ENCODE data around the gene ATG14.
"Not testable (repeated sequence)": the region's sequence is repeated elsewhere in the genome, so short reads cannot be mapped to it uniquely, and the experiment has no call there.

Gene ATG14

GRCh38 chr14:55350461-55350860 is 61.2 kb downstream of the ATG14 start:
- DNase-seq: no peak
- ATAC-seq: no peak

DNA sequence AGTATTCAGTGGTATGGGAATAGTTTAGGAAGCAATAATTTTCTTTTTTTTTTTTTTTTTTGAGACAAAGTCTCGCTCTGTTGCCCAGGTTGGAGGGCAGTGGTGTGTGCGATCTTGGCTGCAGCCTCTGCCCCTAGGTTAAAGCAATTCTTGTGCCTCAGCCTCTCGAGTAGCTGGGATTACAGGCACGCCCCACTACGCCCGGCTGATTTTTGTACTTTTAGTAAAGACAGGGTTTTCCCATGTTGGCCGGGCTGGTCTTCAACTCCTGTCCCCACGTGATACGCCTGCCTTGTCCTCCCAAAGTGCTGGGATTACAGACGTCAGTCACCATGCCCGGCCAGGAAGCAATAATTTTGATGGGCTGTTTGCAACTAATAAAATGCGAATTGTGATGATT is 62.1 kb downstream of the ATG14 start:
- DNase-seq: no peak
- ATAC-seq: no peak

DNA sequence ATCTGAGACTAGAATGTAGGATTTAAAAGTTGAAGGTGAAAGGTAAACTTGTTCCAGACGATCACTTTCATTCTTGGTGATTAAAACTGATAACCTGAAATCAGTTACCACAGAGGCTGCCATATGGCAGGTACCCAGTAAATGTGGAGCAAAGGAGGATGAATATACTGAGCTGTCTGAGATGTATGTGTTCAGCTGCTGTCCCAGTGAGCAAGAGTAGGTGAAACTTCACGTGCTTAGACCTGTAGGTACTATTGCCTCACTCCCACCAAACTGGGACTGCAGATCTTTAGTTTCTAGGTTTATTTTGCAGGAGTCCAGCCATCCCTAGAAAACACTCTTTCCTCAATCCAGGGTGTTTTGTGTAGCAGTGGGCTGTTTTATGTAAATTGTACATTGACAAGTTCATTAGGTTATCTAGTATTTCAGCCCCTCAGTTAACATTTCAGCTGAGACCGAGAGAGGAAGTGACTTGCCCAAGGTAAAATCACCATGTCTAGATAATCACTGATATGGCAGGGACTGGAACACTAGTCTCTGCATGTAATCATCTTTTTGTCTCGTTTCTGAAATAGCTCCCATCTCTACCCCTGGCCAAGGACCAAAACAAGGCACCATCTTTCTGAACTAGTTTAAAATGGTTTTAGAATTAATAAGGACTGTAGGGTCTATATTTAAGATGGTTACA is 62.7 kb downstream of the ATG14 start:
- peak; percentile 51 for ATAC-seq
- DNase-seq: no peak

- no peak for ATAC-seq
- DNase-seq: no peak
Observed at GRCh38 chr14:55347748-55348147, 63.9 kb downstream of the ATG14 start.

DNA sequence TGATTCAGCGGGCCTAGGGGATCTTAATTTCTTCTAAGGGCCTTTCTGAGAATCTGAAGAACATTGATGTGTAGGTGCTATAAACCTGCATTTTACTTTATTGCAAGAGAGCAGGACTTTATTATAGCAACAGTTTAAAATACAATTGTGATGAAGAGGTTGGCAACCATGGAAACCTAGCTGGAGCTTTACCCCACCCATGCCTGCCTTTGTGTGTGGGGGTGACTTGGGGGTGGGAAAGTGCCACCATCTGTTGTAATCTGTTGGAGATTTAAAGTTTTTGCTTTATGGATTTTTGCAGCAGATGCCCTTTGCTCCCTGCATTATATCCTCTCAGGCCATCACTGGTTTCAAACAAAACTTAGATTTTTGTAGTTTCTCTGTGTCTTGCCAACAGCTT is 64.6 kb downstream of the ATG14 start:
- DNase-seq (no peak), ATAC-seq (no peak)

DNA sequence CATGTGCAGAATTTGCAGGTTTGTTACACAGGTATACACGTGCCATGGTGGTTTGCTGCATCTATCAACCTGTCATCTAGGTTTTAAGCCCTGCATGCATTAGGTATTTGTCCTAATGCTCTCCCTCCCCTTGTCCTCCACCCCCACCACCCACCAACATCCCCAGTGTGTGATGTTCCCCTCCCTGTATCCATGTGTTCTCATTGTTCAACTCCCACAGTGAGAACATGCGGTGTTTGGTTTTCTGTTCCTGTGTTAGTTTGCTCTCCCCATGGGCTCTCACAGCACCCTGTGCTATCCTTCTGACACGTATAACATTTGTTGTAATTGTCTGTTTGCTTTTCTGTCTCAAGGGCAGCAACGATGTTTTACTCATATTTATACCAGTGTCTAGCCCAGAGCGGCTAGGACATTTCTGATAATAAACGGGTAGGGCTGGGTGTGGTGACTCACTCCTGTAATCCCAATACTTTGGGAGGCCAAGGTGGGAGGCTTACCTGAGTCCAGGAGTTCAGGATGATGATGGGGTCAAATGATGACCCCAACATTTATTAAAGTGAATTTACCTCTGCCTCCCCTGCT is 67.0 kb downstream of the ATG14 start:
- DNase-seq, ATAC-seq: not testable (repeated sequence)

GRCh38 chr14:55341781-55342180 is 69.8 kb downstream of the ATG14 start:
- ATAC-seq: no peak
- no peak for DNase-seq

- DNase-seq (no peak), ATAC-seq (no peak)
Observed at GRCh38 chr14:55340482-55340881, 71.1 kb downstream of the ATG14 start.

DNA sequence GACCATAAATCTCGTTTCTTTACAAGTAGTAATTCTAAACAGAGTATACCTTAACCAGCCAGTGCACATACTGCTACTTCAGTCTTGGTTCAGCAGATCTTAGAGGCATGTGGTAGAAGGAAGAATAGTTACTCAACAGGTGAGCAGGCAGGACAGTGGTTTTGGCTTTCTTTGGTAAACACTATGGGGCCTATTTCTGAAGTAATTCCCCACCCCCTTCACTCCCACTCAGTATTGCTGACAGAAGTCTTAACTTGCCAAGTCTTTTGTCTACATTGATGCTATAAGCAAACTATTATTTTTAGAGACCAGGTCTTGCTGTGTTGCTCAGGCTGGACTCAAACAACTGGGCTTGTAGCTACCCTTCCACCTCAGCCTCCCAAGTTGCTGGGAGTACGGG is 71.9 kb downstream of the ATG14 start:
- peak; percentile 23 for DNase-seq

GRCh38 chr14:55336691-55337090 is 74.9 kb downstream of the ATG14 start:
- ATAC-seq: peak; percentile 12
- no peak for DNase-seq

More for the DNA sequence above, 71.9 kb downstream of the ATG14 start:
- peak; percentile 65 for ATAC-seq

DNA sequence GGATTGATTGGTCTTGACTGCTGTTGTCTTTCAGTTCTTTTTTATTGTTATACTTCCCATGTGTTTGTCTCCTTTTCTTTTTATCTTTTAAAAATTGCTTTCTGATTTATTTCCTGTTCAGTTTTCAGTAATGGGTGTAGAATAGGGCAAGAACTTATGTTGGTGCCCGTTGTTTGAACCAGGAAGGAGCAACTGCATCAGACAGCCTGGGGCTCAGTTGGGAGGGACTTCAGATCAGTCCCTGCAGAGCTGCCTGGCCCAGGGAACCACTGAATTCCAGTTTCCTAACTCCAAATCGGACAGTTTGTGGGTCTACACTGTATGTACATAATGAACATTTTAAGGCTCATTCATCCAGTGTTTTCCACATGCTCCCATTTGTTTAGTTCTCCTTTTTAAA is 75.5 kb downstream of the ATG14 start:
- DNase-seq: no peak
- no peak for ATAC-seq

- DNase-seq: no peak
- ATAC-seq: peak; percentile 38
Observed at GRCh38 chr14:55333711-55334485, 77.7 kb downstream of the ATG14 start.

GRCh38 chr14:55332654-55333570 is 78.7 kb downstream of the ATG14 start:
- DNase-seq (no peak), ATAC-seq (peak; percentile 54)

DNA sequence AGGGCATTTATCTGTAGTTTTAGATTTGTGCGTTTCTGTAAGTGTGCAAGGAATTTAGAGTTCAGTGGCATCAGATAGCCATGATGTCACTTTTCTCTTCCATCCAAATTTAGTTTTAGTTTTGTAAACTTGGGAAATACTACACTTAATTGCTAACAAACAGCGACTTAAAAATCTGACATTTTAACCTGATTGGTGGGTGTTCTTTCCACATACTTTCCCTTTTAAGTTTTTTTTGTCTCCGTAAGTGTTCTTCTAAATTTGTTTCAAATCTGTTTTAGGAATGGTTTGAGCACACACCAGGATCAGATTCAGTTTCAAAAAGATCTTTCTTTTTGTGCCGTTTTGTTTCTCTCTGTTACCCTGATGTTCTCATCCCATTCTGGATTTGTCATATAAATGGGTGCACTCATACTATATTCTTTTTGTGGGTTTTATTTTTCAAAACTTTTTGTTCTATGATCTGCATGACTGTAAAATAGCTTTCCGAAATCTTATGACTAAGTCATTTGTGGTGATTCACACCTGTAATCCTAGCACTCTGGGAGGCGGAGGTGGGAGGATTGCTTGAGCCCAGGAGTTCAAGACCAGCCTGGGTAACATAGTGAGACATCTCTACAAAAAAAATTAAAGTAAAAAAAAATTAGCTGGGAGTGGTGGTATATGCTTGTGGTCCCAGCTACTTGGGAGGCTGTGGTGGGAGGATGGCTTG is 81.5 kb downstream of the ATG14 start:
- ATAC-seq (peak; percentile 66), DNase-seq (peak; percentile 28)

GRCh38 chr14:55328317-55328716 is 83.3 kb downstream of the ATG14 start:
- ATAC-seq (no peak), DNase-seq (no peak)

GRCh38 chr14:55327179-55327578 is 84.5 kb downstream of the ATG14 start:
- DNase-seq (no peak), ATAC-seq (peak; percentile 23)

GRCh38 chr14:55324812-55325211 is 86.8 kb downstream of the ATG14 start:
- ATAC-seq (no peak), DNase-seq (no peak)

GRCh38 chr14:55323910-55324309 is 87.7 kb downstream of the ATG14 start:
- no peak for DNase-seq
- ATAC-seq: no peak

DNA sequence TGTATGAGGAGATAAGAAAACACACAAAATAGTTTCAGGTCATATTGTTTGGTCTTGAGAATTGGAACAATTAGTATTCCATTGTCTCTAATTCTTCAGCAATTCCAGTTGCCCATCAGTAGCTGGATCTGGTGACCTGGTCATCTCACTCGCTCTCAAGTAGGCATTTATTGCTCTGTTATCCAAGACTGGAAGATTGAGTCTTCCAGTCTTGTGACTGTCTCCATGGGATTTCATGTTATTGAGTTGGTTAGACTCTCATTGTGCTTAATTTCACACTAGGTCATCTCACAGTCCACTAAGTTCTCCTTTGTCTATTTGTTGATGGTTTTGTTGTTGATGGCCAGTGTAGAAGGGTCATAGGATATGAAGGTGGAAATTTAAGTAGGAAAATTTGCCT is 92.9 kb downstream of the ATG14 start:
- DNase-seq: no peak
- ATAC-seq: no peak

- ATAC-seq (no peak), DNase-seq (no peak)
Observed at GRCh38 chr14:55317542-55318306, 93.9 kb downstream of the ATG14 start.

DNA sequence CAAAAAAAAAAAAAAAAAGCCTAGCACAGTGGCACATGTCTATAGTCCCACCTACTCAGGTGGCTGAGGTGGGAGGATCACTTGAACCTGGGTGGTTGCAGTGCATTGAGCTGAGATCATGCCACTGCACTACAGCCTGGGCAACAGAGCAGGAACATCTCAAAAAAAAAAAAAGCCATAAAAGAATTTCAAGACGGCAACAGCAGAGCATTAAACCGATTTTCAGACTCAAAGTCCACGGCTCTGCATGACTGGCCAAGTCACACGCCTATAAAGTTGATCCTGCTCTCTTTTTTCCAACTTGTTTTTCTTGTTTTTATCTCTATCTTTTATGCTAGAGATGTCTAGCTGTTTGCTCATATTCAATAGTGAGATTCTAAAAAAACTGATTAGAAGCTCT is 95.1 kb downstream of the ATG14 start:
- DNase-seq (no peak), ATAC-seq (no peak)
